ENCODE data around the gene SMIM45.

GRCh38 chr22:41982865-41983264 lies 30.9 kb downstream of the SMIM45 start:
- TF ChIP-seq CTCF (IDR thresholded peaks at IDR 0.05) (no peak), POLR2A (IDR thresholded peaks at IDR 0.05) (no peak)
